Measurements from ENCODE around the gene PSPH.

The PSPH gene

GRCh38 chr7:55965100-55965470, 86.2 kb downstream of the PSPH start:
- no peak for TF ChIP-seq CTCF (conservative IDR thresholded peaks at IDR 0.05)
- H3K27ac ChIP-seq, result peak overlapping the region; percentile 96

- peak; percentile 99 for TF ChIP-seq CTCF (conservative IDR thresholded peaks at IDR 0.05)
These were observed 86.8 kb downstream of the PSPH start, which contains the start of gene NIPSNAP2 for GRCh38 chr7:55964261-55965099. Gene NIPSNAP2 (plus strand): TSS chr7:55964585. CDS start chr7:55964610, 25 bp downstream.

GRCh38 chr7:55963584-55964168, 87.6 kb downstream of the PSPH start:
- H3K27ac ChIP-seq, result peak overlapping the region; percentile 96
- TF ChIP-seq CTCF (conservative IDR thresholded peaks at IDR 0.05), result no peak

More at GRCh38 chr7:55964261-55965099, 86.8 kb downstream of the PSPH start, which contains the start of gene NIPSNAP2:
- peak within 1 kb of the TSS; percentile 96 for H3K27ac ChIP-seq

- TF ChIP-seq CTCF (conservative IDR thresholded peaks at IDR 0.05), result no peak
These were observed 89.2 kb downstream of the PSPH start for GRCh38 chr7:55962014-55962413.

More at GRCh38 chr7:55962014-55962413, 89.2 kb downstream of the PSPH start:
- no peak overlapping the region for H3K27ac ChIP-seq
